GM21723 (cell line): ENCODE data around the gene WFDC5.
"Not testable (repeated sequence)": the region's sequence is repeated elsewhere in the genome, so short reads cannot be mapped to it uniquely, and the experiment has no call there.

Source experiments
- ATAC-seq: cut with Tn5 transposase; IDR thresholded peaks from one replicate; pipeline ENCODE4 v1.9.1; 2021; ENCODE audit warnings: mild to moderate bottlenecking, moderate library complexity; ENCODE audit not compliant: unreplicated experiment

Gene WFDC5

DNA sequence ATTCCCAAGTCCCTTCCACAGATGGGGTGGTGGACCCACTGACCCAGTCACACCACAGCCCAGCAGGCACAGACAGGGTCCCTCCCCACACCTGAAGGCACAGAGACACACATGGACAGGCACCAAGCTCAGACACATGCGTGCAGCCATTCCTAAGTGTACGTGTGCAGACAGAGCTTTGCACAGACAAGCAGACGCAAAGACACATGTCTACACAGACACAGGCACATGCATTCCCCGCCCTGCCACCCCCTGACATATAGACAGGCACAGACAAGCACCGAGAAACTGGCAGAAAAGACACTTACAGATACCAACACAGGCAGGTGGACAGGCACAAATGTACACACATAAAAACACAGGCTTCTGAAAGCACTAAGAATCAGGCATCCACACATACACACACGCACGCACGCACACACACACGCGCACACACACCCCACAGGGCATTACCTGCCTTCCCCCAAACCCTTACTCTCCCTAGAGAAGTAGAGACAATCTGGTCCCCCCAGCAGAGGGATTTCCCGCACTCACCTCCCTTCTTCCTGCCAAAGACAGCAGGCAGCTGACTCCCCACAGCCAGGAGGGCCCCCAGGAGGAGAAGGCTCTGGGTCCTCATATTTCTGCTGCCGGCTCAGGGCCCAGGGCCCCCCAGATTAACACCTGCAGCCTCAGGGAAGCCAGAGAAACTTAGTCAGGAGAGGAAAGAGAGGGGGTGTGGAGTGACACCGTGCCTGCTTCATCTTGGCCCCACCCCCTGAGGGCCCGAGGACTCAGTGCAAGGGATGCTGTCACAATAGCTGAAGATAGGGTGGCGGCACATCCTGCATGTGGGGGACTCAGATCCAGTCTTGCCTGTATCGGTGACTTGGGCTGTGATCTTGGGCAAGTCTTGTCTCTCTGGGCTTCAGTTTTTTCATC is at the start of gene WFDC5:
TSS of gene WFDC5 (minus strand) at position 710 of the 921 bp plus-strand sequence. CDS start at position 619, 91 bp downstream.
- ATAC-seq = no peak

- no peak for ATAC-seq
Observed at GRCh38 chr20:45163083-45163803, 48.3 kb upstream of the WFDC5 start.

GRCh38 chr20:45157962-45158361 is 43.0 kb upstream of the WFDC5 start:
- ATAC-seq = no peak

DNA sequence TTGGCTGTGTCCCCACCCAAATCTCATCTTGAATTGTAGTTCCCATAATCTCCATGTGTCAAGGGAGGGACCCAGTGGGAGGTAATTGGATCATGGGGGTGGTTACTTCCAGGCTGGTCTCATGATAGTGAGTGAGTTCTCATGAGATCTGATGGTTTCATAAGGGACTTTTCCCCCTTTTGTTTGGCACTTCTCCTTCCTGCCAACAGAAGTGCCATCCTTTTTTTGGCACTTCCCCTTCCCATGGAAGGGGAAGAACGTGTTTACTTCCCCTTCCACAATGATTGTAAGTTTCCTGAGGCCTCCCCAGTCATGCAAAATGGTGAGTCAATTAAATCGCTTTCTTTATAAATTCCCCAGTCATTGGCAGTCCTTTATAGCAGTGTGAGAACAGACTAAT is 41.7 kb upstream of the WFDC5 start:
- no peak for ATAC-seq

GRCh38 chr20:45154794-45155193 is 39.8 kb upstream of the WFDC5 start:
- not testable (repeated sequence) for ATAC-seq

- no peak for ATAC-seq
Observed at GRCh38 chr20:45154183-45154582, 39.2 kb upstream of the WFDC5 start.

DNA sequence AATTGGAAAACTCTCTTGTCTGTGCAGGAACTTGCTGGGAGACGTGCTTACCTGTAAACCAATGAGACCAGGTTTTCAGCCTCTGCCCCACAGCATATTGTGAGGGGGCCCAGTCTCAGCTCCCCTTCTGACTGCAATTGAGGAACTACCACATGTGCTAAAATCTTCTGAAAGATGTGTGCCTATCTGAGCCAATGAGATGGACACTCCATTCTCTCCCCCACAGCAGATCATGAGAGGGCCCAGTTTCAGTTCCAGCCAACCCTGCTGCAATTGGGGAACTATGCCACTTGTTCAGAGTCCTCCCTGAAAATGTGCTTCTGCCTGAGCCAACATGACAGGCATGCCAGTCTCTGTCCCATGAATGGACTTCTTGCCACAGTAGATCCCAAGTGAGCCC is 38.8 kb upstream of the WFDC5 start:
- ATAC-seq = no peak

GRCh38 chr20:45153147-45153546 is 38.2 kb upstream of the WFDC5 start:
- no peak for ATAC-seq

- ATAC-seq = no peak
Observed at GRCh38 chr20:45152405-45152804, 37.4 kb upstream of the WFDC5 start.

- no peak for ATAC-seq
Observed at GRCh38 chr20:45149062-45149461, 34.1 kb upstream of the WFDC5 start.

DNA sequence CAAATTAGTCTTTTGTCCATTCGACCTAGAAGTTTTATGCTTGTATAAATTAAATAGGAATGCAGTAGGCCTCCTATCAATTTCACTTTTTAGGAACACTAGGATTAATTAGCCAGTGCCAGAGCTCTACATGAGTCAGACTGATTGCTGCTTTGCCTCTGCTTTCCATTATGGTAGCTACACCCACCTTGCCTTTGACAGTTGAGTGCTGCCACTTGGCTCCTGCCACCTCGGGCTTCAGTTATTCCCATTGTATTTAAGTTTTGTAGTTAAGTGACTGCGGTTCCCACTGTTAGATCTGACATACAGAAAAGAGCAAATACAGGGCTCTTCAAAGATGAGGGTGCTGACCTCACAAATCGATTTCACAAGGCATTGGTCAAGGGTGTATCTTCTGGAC is 25.9 kb upstream of the WFDC5 start:
- no peak for ATAC-seq

DNA sequence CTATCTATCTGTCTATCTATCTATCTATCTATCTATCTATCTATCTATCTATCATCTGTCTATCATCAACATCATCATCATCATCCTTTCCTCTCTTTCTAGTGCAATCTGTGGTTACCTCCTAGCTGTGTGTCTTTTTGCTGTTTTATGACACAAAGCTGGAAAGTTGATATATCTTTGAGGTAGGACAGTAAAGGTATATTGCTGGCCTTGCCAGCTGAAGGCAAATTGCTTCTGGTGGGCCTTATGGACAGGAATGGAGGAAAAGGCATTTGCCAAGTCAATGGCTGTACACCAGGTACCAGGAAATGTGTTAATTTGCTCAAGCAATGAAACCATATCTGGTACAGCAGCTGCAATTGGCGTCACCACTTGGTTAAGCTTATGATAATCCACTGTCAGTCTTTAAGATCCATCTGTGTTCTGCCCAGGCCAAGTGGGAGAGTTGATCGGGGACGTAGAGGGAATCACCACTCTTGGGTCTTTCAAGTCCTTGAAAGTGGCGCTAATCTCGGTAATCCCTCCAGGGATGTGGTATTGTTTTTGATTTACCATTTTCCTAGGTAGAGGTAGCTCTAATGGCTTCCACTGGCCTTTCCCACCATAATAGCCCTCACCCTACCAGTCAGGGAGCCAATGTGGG is 24.9 kb upstream of the WFDC5 start:
- not testable (repeated sequence) for ATAC-seq

GRCh38 chr20:45138561-45139300 is 23.8 kb upstream of the WFDC5 start:
- ATAC-seq = no peak

DNA sequence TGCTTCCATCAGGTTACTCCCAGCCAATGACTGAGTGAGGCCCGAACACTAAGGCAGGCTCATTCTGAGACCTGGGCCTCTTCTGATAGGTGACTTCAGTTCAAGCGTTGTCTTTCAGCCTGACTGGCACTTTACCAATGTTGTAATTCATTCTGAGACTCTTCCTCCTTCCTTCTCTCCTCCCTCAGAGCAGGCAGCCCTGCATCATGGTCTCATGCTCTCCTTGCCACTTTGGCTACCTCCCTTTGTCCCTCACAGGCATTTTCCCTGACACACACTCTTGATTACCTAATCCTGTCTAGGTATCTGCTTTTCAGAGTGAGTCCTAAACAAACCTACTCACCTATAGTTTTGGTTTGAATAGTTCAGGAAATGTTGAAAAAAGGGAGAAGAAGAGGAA is 21.9 kb upstream of the WFDC5 start:
- no peak for ATAC-seq

DNA sequence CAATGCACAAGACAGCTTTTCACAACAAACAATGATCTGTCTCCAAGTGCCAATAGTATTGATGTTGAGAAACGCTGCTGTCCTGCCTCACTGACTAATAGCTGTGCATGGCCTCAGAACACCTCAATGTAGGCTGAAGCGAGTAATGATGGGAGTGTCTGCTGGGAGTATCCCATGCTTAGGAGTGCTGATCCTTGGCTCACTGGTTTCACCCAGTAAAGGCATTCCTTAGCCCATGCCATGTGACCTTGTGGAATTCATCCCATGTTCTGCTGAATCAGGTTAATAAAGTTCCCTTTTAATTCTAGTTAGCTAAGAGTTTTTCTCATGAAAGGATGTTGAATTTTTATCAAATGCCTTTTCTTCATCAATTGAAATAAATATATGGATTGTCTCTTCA is 13.1 kb upstream of the WFDC5 start:
- no peak for ATAC-seq

DNA sequence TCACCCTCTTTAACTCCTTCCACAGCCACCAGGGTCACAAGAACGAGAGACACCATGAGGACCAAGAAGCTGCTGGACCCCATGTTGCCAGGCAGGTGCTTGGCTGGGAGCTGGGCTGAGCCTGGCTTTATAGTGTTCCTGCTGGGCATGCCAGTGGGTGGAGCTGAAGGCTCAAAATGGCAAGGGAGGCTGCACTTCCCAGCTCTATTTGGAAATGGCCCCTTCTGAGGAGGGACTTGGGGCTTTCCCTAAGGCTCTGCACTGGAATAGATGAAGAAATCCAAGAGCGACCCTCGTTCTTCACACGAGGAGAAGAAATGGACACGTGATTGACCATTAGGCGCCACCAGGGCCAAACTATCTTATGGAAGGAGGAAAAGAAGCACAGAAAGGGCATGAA is 9.4 kb upstream of the WFDC5 start, which contains the start of gene WFDC12:
TSS of gene WFDC12 (minus strand) at position 101 of the 400 bp plus-strand sequence. CDS start at position 83, 18 bp downstream.
- no peak for ATAC-seq

GRCh38 chr20:45121388-45121787 is 6.4 kb upstream of the WFDC5 start:
- ATAC-seq = no peak

DNA sequence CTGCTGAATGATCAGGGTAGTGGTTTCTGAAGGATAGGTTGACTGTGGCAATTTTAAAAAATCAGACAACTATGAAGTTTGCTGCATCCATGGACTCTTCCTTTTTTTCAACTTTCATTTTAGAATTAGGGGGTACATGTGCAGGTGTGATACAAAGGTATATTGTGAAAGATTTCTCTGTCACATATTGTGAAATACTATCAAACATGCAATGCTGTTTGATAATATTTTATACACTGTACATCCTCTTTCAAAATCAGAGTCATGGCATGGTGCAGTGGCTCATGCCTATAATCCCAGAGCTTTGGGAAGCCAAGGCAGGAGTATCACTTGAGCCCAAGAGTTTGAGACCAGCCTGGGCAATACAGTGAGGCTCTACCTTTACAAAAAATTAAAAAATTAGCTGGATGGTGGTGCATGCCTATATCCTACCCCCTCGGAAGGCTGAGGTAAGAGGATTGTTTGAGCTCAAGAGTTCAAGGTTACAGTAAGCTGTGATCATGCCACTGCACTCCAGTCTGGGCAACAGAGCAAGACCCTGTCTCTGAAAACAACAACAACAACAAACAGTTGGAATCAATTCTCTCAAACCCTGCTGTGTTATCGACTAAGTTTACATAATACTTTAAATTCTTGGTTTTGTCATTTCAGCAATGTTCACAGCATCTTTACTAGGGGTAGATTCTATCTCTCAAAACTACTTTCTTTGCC is 4.7 kb upstream of the WFDC5 start:
- no peak for ATAC-seq

GRCh38 chr20:45118028-45118427 is 3.1 kb upstream of the WFDC5 start:
- no peak for ATAC-seq

DNA sequence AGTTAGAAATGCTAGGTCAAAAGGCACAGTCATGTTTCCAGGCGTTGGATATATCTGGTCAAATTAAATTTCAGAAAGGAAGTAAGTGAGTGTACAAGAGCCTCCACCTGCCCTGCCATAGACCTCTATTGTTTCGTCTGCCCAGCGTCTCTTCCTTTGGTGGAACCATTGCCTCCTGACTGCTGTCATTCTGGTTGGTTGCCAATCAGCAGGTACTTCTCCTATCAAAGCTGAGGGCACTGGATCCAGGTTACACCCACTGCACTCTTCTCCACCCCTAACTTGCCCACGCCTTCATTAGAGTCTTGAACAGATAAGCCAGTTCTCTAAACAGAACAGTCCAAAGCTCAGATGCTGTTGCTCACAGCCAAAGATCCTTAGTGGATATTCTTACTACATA is 2.6 kb upstream of the WFDC5 start:
- no peak for ATAC-seq
